HepG2 (cell line): ENCODE results near the gene F12. TPM values are rescaled to one million over a fixed set of nuclear protein-coding genes. Genes with fewer than 3 reads are reported as not detected.

ENCODE experiments used
- GFI1 ChIP-seq: sonication (generic); formaldehyde crosslinking; IDR thresholded peaks from 2 replicates; pipeline ENCODE4 v1.5.0; 2020; ENCODE audit warnings: missing genetic modification reagents, mild to moderate bottlenecking, borderline replicate concordance
- GMEB1 ChIP-seq: sonication (generic); formaldehyde crosslinking; IDR thresholded peaks from 2 replicates; pipeline ENCODE4 v1.5.1; 2020; ENCODE audit warnings: missing genetic modification reagents, mild to moderate bottlenecking, borderline replicate concordance
- POGK ChIP-seq: sonication (generic); formaldehyde crosslinking; conservative IDR thresholded peaks from 2 replicates; pipeline ENCODE4 v1.8.0; 2022; ENCODE audit warnings: mild to moderate bottlenecking, moderate library complexity, missing genetic modification reagents
- ZNF230 ChIP-seq: sonication (generic); formaldehyde crosslinking; IDR thresholded peaks from 2 replicates; pipeline ENCODE4 v1.4.0; 2020; ENCODE audit warnings: mild to moderate bottlenecking, missing genetic modification reagents
- ZNF7 ChIP-seq: IDR thresholded peaks from 2 replicates; pipeline ENCODE4 v1.6.1; 2016; ENCODE audit warnings: missing biosample characterization, missing genetic modification reagents
- polyA plus RNA-seq, 8 experiments: library from polyadenylated mRNA; depleted of rRNA in 3 of 8; stranded (reverse) in 7 of 8; unstranded in 1 of 8; fragments of >200 nt; fragmentation: Illumina TruSeq in 4 of 8; extraction: Trizol in 4 of 8; gene quantifications; 2 replicates each; pipeline versions ENCODE4 v1.2.1 to v1.2.3, GENCODE V29; 2011 to 2016; ENCODE audit warnings: low read depth in 4 of 8, missing spikeins in 1 of 8, mixed read lengths in 1 of 8; ENCODE audit not compliant: insufficient read depth in 1 of 8
- total RNA-seq, 5 experiments: library from RNA; depleted of rRNA; stranded (reverse); fragments of >200 nt; fragmentation: Illumina TruSeq; extraction: Trizol; gene quantifications; 2 replicates each; pipeline ENCODE4 v1.2.3, GENCODE V29; 2016; ENCODE audit warnings: low read depth in 1 of 5
- TF ChIP-seq, protein P1 (sequence below): sonication (generic); formaldehyde crosslinking; IDR thresholded peaks from 2 replicates; pipeline ENCODE4; 2020; ENCODE audit warnings: missing genetic modification reagents, mild to moderate bottlenecking, borderline replicate concordance
- TF ChIP-seq, protein P2 (sequence below): sonication (generic); formaldehyde crosslinking; conservative IDR thresholded peaks from 2 replicates; pipeline ENCODE4 v1.4.0; 2020; ENCODE audit warnings: missing genetic modification reagents
- TF ChIP-seq, protein P3 (sequence below): sonication (generic); formaldehyde crosslinking; IDR thresholded peaks from 2 replicates; pipeline ENCODE4 v1.5.0; 2020; ENCODE audit warnings: mild to moderate bottlenecking, missing genetic modification reagents
- TF ChIP-seq, protein P4 (sequence below): IDR thresholded peaks from 2 replicates; pipeline ENCODE4 v1.6.1; 2016; ENCODE audit warnings: missing genetic modification reagents, missing compliant biosample characterization
- TF ChIP-seq, protein P5 (sequence below): sonication (generic); formaldehyde crosslinking; IDR thresholded peaks from 2 replicates; pipeline ENCODE4 v1.8.1; 2022; ENCODE audit warnings: low read depth, mild to moderate bottlenecking, missing genetic modification reagents

F12 gene
- total and polyA plus RNA-seq, 2 of the 13 experiments (the other 11 are each of a cell fraction or from before 2014, with no cell fraction given) = 2.5 to 3.0 TPM

GRCh38 chr5:177454397-177455035 lies 45.2 kb upstream of the F12 start (continued):
- TF ChIP-seq, protein P1, sequence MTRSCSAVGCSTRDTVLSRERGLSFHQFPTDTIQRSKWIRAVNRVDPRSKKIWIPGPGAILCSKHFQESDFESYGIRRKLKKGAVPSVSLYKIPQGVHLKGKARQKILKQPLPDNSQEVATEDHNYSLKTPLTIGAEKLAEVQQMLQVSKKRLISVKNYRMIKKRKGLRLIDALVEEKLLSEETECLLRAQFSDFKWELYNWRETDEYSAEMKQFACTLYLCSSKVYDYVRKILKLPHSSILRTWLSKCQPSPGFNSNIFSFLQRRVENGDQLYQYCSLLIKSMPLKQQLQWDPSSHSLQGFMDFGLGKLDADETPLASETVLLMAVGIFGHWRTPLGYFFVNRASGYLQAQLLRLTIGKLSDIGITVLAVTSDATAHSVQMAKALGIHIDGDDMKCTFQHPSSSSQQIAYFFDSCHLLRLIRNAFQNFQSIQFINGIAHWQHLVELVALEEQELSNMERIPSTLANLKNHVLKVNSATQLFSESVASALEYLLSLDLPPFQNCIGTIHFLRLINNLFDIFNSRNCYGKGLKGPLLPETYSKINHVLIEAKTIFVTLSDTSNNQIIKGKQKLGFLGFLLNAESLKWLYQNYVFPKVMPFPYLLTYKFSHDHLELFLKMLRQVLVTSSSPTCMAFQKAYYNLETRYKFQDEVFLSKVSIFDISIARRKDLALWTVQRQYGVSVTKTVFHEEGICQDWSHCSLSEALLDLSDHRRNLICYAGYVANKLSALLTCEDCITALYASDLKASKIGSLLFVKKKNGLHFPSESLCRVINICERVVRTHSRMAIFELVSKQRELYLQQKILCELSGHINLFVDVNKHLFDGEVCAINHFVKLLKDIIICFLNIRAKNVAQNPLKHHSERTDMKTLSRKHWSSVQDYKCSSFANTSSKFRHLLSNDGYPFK (CRISPR knock-in tag) = no peak
- TF ChIP-seq, protein P2, sequence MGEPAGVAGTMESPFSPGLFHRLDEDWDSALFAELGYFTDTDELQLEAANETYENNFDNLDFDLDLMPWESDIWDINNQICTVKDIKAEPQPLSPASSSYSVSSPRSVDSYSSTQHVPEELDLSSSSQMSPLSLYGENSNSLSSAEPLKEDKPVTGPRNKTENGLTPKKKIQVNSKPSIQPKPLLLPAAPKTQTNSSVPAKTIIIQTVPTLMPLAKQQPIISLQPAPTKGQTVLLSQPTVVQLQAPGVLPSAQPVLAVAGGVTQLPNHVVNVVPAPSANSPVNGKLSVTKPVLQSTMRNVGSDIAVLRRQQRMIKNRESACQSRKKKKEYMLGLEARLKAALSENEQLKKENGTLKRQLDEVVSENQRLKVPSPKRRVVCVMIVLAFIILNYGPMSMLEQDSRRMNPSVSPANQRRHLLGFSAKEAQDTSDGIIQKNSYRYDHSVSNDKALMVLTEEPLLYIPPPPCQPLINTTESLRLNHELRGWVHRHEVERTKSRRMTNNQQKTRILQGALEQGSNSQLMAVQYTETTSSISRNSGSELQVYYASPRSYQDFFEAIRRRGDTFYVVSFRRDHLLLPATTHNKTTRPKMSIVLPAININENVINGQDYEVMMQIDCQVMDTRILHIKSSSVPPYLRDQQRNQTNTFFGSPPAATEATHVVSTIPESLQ = no peak
- TF ChIP-seq, protein P3, sequence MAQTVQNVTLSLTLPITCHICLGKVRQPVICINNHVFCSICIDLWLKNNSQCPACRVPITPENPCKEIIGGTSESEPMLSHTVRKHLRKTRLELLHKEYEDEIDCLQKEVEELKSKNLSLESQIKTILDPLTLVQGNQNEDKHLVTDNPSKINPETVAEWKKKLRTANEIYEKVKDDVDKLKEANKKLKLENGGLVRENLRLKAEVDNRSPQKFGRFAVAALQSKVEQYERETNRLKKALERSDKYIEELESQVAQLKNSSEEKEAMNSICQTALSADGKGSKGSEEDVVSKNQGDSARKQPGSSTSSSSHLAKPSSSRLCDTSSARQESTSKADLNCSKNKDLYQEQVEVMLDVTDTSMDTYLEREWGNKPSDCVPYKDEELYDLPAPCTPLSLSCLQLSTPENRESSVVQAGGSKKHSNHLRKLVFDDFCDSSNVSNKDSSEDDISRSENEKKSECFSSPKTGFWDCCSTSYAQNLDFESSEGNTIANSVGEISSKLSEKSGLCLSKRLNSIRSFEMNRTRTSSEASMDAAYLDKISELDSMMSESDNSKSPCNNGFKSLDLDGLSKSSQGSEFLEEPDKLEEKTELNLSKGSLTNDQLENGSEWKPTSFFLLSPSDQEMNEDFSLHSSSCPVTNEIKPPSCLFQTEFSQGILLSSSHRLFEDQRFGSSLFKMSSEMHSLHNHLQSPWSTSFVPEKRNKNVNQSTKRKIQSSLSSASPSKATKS = no peak
- TF ChIP-seq GFI1 = no peak
- TF ChIP-seq, protein P4, sequence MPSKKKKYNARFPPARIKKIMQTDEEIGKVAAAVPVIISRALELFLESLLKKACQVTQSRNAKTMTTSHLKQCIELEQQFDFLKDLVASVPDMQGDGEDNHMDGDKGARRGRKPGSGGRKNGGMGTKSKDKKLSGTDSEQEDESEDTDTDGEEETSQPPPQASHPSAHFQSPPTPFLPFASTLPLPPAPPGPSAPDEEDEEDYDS (CRISPR knock-in tag) = no peak
- TF ChIP-seq GMEB1 (CRISPR knock-in tag) = peak; percentile 40; the same call in 1 of the 2 replicates
- 0 out of 2 replicates have a peak, but pooled peaks have one; percentile 46 for TF ChIP-seq POGK (CRISPR knock-in tag)
- no peak for TF ChIP-seq ZNF230 (CRISPR knock-in tag)
- TF ChIP-seq ZNF7 (CRISPR knock-in tag) = no peak
- TF ChIP-seq, protein P5, sequence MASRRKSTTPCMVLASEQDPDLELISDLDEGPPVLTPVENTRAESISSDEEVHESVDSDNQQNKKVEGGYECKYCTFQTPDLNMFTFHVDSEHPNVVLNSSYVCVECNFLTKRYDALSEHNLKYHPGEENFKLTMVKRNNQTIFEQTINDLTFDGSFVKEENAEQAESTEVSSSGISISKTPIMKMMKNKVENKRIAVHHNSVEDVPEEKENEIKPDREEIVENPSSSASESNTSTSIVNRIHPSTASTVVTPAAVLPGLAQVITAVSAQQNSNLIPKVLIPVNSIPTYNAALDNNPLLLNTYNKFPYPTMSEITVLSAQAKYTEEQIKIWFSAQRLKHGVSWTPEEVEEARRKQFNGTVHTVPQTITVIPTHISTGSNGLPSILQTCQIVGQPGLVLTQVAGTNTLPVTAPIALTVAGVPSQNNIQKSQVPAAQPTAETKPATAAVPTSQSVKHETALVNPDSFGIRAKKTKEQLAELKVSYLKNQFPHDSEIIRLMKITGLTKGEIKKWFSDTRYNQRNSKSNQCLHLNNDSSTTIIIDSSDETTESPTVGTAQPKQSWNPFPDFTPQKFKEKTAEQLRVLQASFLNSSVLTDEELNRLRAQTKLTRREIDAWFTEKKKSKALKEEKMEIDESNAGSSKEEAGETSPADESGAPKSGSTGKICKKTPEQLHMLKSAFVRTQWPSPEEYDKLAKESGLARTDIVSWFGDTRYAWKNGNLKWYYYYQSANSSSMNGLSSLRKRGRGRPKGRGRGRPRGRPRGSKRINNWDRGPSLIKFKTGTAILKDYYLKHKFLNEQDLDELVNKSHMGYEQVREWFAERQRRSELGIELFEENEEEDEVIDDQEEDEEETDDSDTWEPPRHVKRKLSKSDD (CRISPR knock-in tag) = peak; percentile 56; the same call in 1 of the 2 replicates
